HuH-7.5 (cell line): ENCODE measurements around the gene RTN4RL2.

Source experiments
- DNase-seq: peaks from one replicate; pipeline ENCODE4 v3.0.0; 2011; ENCODE audit warnings: low spot score

RTN4RL2 gene

GRCh38 chr11:57460022-57460757, at the start of gene RTN4RL2:
Gene RTN4RL2 (plus strand): TSS chr11:57460528. CDS start chr11:57460866, 338 bp downstream.
- peak; percentile 100 for DNase-seq

- DNase-seq, result no peak
Measured at GRCh38 chr11:57413681-57414080, 46.6 kb upstream of the RTN4RL2 start.

GRCh38 chr11:57414612-57415212, 45.6 kb upstream of the RTN4RL2 start:
- DNase-seq, result no peak

- no peak for DNase-seq
Measured at GRCh38 chr11:57416436-57416835, 43.9 kb upstream of the RTN4RL2 start.

- no peak for DNase-seq
Measured at GRCh38 chr11:57417056-57417455, 43.3 kb upstream of the RTN4RL2 start.

- DNase-seq, result no peak
Measured at GRCh38 chr11:57418131-57418530, 42.2 kb upstream of the RTN4RL2 start.

GRCh38 chr11:57419146-57419545, 41.2 kb upstream of the RTN4RL2 start:
- no peak for DNase-seq

GRCh38 chr11:57421066-57421465, 39.3 kb upstream of the RTN4RL2 start:
- DNase-seq, result no peak

- no peak for DNase-seq
Measured at GRCh38 chr11:57421805-57422204, 38.5 kb upstream of the RTN4RL2 start.

GRCh38 chr11:57422669-57423068, 37.7 kb upstream of the RTN4RL2 start:
- DNase-seq, result no peak

- no peak for DNase-seq
Measured at GRCh38 chr11:57424137-57424791, 36.1 kb upstream of the RTN4RL2 start.

GRCh38 chr11:57424792-57425564, 35.4 kb upstream of the RTN4RL2 start:
- DNase-seq, result no peak

- no peak for DNase-seq
Measured at GRCh38 chr11:57425565-57426438, 34.5 kb upstream of the RTN4RL2 start.

- DNase-seq, result no peak
Measured at GRCh38 chr11:57426439-57426928, 33.8 kb upstream of the RTN4RL2 start.

- DNase-seq, result no peak
Measured at GRCh38 chr11:57426929-57427726, 33.2 kb upstream of the RTN4RL2 start, which contains the start of gene SLC43A3. Gene SLC43A3 (minus strand): TSS chr11:57427121. CDS start chr11:57426172, 949 bp downstream.

- DNase-seq, result no peak
Measured at GRCh38 chr11:57427727-57428082, 32.6 kb upstream of the RTN4RL2 start.

- DNase-seq, result no peak
Measured at GRCh38 chr11:57428643-57429042, 31.7 kb upstream of the RTN4RL2 start.

GRCh38 chr11:57429946-57430345, 30.4 kb upstream of the RTN4RL2 start:
- DNase-seq, result no peak

GRCh38 chr11:57430952-57431351, 29.4 kb upstream of the RTN4RL2 start:
- DNase-seq, result no peak

- no peak for DNase-seq
Measured at GRCh38 chr11:57432149-57432561, 28.2 kb upstream of the RTN4RL2 start.
